Measurements from ENCODE around the gene DUSP5. TPM values are rescaled to one million over a fixed set of nuclear protein-coding genes. Genes with fewer than 3 reads are reported as not detected.

DUSP5 gene
- total and polyA plus RNA-seq, 2 of the 8 experiments (the other 6 are each of a cell fraction or from before 2014, with no cell fraction given): 13.6 to 30.3 TPM

DNA sequence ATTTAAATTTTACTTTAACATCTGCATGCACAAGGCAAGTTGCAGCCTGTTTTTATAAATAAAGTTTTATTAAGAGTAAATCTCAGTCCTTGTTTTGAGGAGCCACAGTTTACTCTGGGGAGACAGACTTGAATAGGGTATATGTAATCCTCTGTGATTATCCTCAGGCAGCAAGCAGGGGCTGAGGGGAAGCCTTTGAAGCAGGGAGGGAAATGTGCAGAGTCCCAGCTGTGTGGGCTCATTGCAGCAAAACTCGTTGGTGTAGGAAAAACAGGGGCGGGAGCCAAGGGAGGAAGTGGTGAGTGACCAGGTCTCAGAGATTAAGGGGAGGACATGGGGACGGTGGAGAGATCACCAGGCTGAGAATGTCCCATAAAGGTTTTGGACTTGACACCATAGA is 35.4 kb downstream of the DUSP5 start:
- no peak for FAIRE-seq
- TF ChIP-seq KDM5A (IDR thresholded peaks at IDR 0.05; ENCODE audit: low read length): no peak
- TF ChIP-seq KDM4A (IDR thresholded peaks at IDR 0.05; ENCODE audit: low read depth, low read length, severe bottlenecking): no peak
- TF ChIP-seq SIX5 (IDR thresholded peaks at IDR 0.05; ENCODE audit: low read depth, low read length): no peak
- TF ChIP-seq SIRT6 (IDR thresholded peaks at IDR 0.05; ENCODE audit: low read length): no peak
- no peak for TF ChIP-seq NRF1 (IDR thresholded peaks at IDR 0.05; ENCODE audit: low read depth, low read length)
- no peak for TF ChIP-seq HDAC6 (IDR thresholded peaks at IDR 0.05; ENCODE audit: low read depth, low read length)
- TF ChIP-seq RNF2 (IDR thresholded peaks at IDR 0.05; ENCODE audit: borderline replicate concordance, low read depth, low read length, missing control alignments, poor library complexity, severe bottlenecking): no peak
- TF ChIP-seq YY1 (IDR thresholded peaks at IDR 0.05; ENCODE audit: low read depth, low read length): no peak
- TF ChIP-seq, protein P1, sequence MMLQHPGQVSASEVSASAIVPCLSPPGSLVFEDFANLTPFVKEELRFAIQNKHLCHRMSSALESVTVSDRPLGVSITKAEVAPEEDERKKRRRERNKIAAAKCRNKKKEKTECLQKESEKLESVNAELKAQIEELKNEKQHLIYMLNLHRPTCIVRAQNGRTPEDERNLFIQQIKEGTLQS (IDR thresholded peaks at IDR 0.05; ENCODE audit: insufficient read depth, low read depth, low read length): no peak
- TF ChIP-seq CBX8 (IDR thresholded peaks at IDR 0.05; ENCODE audit: borderline replicate concordance, low read depth, low read length): no peak
- TF ChIP-seq CREB1 (IDR thresholded peaks at IDR 0.05): no peak
- TF ChIP-seq, protein P2, sequence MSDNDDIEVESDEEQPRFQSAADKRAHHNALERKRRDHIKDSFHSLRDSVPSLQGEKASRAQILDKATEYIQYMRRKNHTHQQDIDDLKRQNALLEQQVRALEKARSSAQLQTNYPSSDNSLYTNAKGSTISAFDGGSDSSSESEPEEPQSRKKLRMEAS (IDR thresholded peaks at IDR 0.05): no peak
- TF ChIP-seq ASH2L (IDR thresholded peaks at IDR 0.05; ENCODE audit: low read length): no peak

More for the DNA sequence above, 35.4 kb downstream of the DUSP5 start:
- Histone ChIP-seq H2AFZ (ENCODE audit: low read length) (0 out of 2 replicates have a peak overlapping the region, but pooled peaks have one; percentile 77), H4K91ac (replicated peaks; ENCODE audit: insufficient read length, low read length) (no peak overlapping the region), H3K4me1 (replicated peaks in 1 of 4; ENCODE audit: control insufficient read depth in 3 of 4, insufficient read depth in 4 of 4, low read length in 3 of 4) (peaks cover 4 to 17% (median 5%) of the 10 kb centered on the region in 4 experiments), H4K8ac (ENCODE audit: extremely low read depth, insufficient read depth, low read length) (no peak overlapping the region), H3K27ac (ENCODE audit: low read depth, low read length) (no peak overlapping the region), H3K36me3 (ENCODE audit: control insufficient read depth in 2 of 4, insufficient read depth in 4 of 4, low read length in 3 of 4) (no peaks in the 10 kb centered on the region), H3K9ac (replicated peaks in 1 of 4; ENCODE audit: extremely low read depth in 1 of 4, low read depth in 3 of 4, low read length in 3 of 4) (peak overlapping the region in 1 of 4 experiments; percentile 10; a peak in 1 of 7 replicates), H3K14ac (ENCODE audit: insufficient read length) (no peak overlapping the region), H2BK12ac (ENCODE audit: low read depth, low read length) (no peak overlapping the region), H2AK5ac (ENCODE audit: low read depth, low read length) (no peak overlapping the region), H2BK5ac (ENCODE audit: low read depth, low read length) (0 out of 2 replicates have a peak overlapping the region, but pooled peaks have one; percentile 8), H3K23ac (ENCODE audit: insufficient read length) (no peak overlapping the region), H3K79me1 (ENCODE audit: low read depth, low read length) (no peaks in the 10 kb centered on the region), H3K4me3 (ENCODE audit: extremely low read depth in 1 of 4, insufficient read depth in 2 of 4, low read depth in 3 of 4, low read length in 4 of 4) (no peak overlapping the region), H3K23me2 (ENCODE audit: low read depth, low read length) (peaks cover 2% of the 10 kb centered on the region; the same call in 1 of the 2 replicates), H3K56ac (replicated peaks; ENCODE audit: insufficient read length, low read depth, low read length) (no peak overlapping the region), H4K20me1 (replicated peaks in 1 of 2; ENCODE audit: control insufficient read depth in 1 of 2, insufficient read depth in 2 of 2, low read length in 2 of 2) (no peaks in the 10 kb centered on the region), H2BK15ac (ENCODE audit: low read length) (0 out of 2 replicates have a peak overlapping the region, but pooled peaks have one; percentile 53), H3K4me2 (ENCODE audit: insufficient read depth in 1 of 2, low read depth in 2 of 2, low read length in 2 of 2) (no peak overlapping the region), H3K79me2 (ENCODE audit: control insufficient read depth in 1 of 2, insufficient read depth in 2 of 2, low read length in 2 of 2) (no peaks in the 10 kb centered on the region), H2BK120ac (replicated peaks; ENCODE audit: low read depth, low read length) (no peak overlapping the region), H2BK20ac (ENCODE audit: low read length) (0 out of 2 replicates have a peak overlapping the region, but pooled peaks have one; percentile 48), H3K18ac (ENCODE audit: extremely low read depth, low read length) (no peak overlapping the region), H4K5ac (ENCODE audit: insufficient read length, low read depth, low read length) (no peak overlapping the region), H3K4ac (replicated peaks; ENCODE audit: insufficient read length, low read depth, low read length) (no peak overlapping the region), H3K27me3 (replicated peaks in 1 of 4; ENCODE audit: control insufficient read depth in 3 of 4, extremely low read depth in 1 of 4, insufficient read depth in 3 of 4, low read length in 3 of 4) (no peaks in the 10 kb centered on the region), H3K9me3 (ENCODE audit: insufficient read depth in 2 of 2, low read depth in 1 of 2, low read length in 1 of 2) (no peaks in the 10 kb centered on the region)
- POLR2A ChIA-PET (ENCODE audit: partially characterized antibody): interaction anchor here (1.1 to 1.3 kb wide), 2 partner anchors 60 to 179 kb away, joined by 3 read pairs; no protein-coding TSS in a partner anchor
- DNase-seq (ENCODE audit: low read depth in 1 of 2, low spot score in 2 of 2): no peak
- CTCF ChIA-PET (ENCODE audit: partially characterized antibody): interaction anchor here (0.7 to 3.4 kb wide), 7 partner anchors 14 to 226 kb away, joined by 3 to 16 read pairs (median 3); no protein-coding TSS in a partner anchor
- WGBS, 2 experiments (ENCODE audit: extremely low coverage in 1 of 2, insufficient coverage in 1 of 2, insufficient read length in 1 of 2, insufficient replicate concordance in 2 of 2, low coverage in 1 of 2, low lambda C conversion rate in 2 of 2, missing lambda C conversion rate in 1 of 2): 72% methylated on average over 3 of the region's 3 CpGs; no CpG with 5 or more reads in 1 of the 2 experiments
